Measurements from ENCODE around the gene VSIG4. TPM values are rescaled to one million over a fixed set of nuclear protein-coding genes. Genes with fewer than 3 reads are reported as not detected.
A peak's percentile ranks its signal among the peaks of the same experiment; 100 is the strongest.

VSIG4 gene
- total RNA-seq, 2 experiments from 2014 or later, result not detected

- H3K36me3 Mint-ChIP-seq, result peaks cover 6% of the 10 kb centered on the region
- peaks cover 51% of the 10 kb centered on the region for H3K4me1 Mint-ChIP-seq
- no peak overlapping the region for H3K27ac Mint-ChIP-seq
Measured at GRCh38 chrX:66018585-66019309, 21.1 kb downstream of the VSIG4 start.

DNA sequence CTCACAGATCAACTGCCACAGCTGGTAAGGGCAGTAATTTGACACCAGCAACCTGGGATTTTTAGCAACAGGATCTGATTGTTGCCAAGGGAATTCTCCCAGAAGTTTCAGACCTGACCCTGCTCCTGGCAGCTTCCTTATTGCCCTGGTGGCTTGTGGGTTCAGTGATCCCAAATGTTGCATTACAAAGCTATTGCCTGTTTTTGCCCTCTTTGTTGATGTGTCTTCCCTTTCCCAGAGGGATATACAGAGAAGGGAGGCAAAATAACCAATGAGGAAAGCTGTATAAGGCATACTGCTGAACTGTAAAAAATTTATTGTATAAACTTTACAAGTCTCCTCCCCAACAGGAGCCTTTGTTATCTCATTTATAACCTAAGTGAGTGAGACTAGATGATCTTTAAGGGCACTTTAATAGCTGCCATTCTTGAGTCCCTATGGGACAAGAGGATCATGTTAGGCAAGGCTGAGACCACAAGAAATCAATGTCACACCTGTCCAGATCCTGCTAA is 22.2 kb downstream of the VSIG4 start:
- H3K36me3 Mint-ChIP-seq, result peaks cover 7% of the 10 kb centered on the region
- H3K4me3 Mint-ChIP-seq, result no peak overlapping the region
- peaks cover 57% of the 10 kb centered on the region for H3K4me1 Mint-ChIP-seq
- peak overlapping the region; percentile 4 for H3K27ac Mint-ChIP-seq
- H3K27me3 Mint-ChIP-seq, result no peaks in the 10 kb centered on the region
- H3K9me3 Mint-ChIP-seq, result no peaks in the 10 kb centered on the region
- DNase-seq, result no peak

More at GRCh38 chrX:66018585-66019309, 21.1 kb downstream of the VSIG4 start:
- Mint-ChIP-seq H3K9me3 (no peaks in the 10 kb centered on the region), H3K27me3 (no peaks in the 10 kb centered on the region), H3K4me3 (no peak overlapping the region)
- DNase-seq, result no peak

- H3K27ac Mint-ChIP-seq, result peak overlapping the region; percentile 4
- H3K4me3 Mint-ChIP-seq, result no peak overlapping the region
- H3K4me1 Mint-ChIP-seq, result peaks cover 63% of the 10 kb centered on the region
- H3K36me3 Mint-ChIP-seq, result peaks cover 7% of the 10 kb centered on the region
- no peak for DNase-seq
- H3K27me3 Mint-ChIP-seq, result no peaks in the 10 kb centered on the region
- H3K9me3 Mint-ChIP-seq, result no peaks in the 10 kb centered on the region
Measured at GRCh38 chrX:66016905-66017658, 22.8 kb downstream of the VSIG4 start.

GRCh38 chrX:66015900-66016689 is 23.8 kb downstream of the VSIG4 start:
- Mint-ChIP-seq H3K36me3 (peaks cover 7% of the 10 kb centered on the region), H3K4me3 (no peak overlapping the region), H3K27ac (peak overlapping the region; percentile 38), H3K4me1 (peaks cover 61% of the 10 kb centered on the region), H3K9me3 (peaks cover 2% of the 10 kb centered on the region), H3K27me3 (no peaks in the 10 kb centered on the region)
- DNase-seq, result no peak

GRCh38 chrX:66015152-66015831 is 24.6 kb downstream of the VSIG4 start:
- H3K9me3 Mint-ChIP-seq, result peaks cover 4% of the 10 kb centered on the region
- peak overlapping the region; percentile 72 for H3K27ac Mint-ChIP-seq
- H3K4me3 Mint-ChIP-seq, result no peak overlapping the region
- H3K27me3 Mint-ChIP-seq, result no peaks in the 10 kb centered on the region
- peaks cover 56% of the 10 kb centered on the region for H3K4me1 Mint-ChIP-seq
- peaks cover 7% of the 10 kb centered on the region for H3K36me3 Mint-ChIP-seq
- no peak for DNase-seq

DNA sequence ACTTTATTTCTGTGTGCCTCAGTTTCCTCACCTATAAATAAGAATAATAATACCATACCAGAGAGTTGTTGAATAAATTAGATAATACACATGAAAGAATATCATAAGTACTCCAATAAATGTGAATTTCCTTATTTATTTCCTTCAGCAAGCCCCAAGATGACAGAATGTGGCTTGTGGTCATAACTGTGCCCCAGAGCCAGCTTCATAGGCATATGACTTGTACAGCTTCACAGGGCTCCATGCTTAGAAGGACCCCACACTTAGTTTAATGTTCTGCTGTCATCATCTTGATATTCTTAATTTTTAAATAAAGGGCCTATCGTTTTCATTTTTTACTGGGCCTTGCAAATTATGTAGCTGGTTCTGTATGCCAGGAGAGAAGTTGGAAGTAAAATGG is 25.3 kb downstream of the VSIG4 start:
- H3K27me3 Mint-ChIP-seq, result no peaks in the 10 kb centered on the region
- no peak for DNase-seq
- H3K36me3 Mint-ChIP-seq, result peaks cover 7% of the 10 kb centered on the region
- peak overlapping the region; percentile 72 for H3K27ac Mint-ChIP-seq
- no peak overlapping the region for H3K4me3 Mint-ChIP-seq
- peaks cover 54% of the 10 kb centered on the region for H3K4me1 Mint-ChIP-seq
- peaks cover 4% of the 10 kb centered on the region for H3K9me3 Mint-ChIP-seq

DNA sequence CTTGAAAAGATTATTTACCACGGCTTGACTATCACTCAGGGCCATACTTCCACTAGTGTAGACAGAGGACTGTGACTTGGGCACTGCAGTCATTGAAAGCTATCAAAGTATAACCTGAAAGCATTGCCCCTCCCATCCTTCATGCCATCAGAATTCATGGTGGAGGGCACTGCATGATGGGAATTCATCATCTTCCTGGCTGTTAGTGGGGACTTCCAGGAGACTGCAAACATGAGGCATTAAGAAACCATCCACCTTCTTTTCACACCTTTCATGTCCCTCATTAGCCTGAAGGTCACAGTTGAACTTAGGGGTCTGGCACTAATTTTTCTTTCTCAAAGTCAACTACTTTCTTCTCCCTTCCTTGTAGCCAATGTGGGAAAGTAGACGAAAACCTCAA is 25.8 kb downstream of the VSIG4 start:
- H3K4me1 Mint-ChIP-seq, result peaks cover 54% of the 10 kb centered on the region
- H3K4me3 Mint-ChIP-seq, result no peak overlapping the region
- no peak overlapping the region for H3K27ac Mint-ChIP-seq

DNA sequence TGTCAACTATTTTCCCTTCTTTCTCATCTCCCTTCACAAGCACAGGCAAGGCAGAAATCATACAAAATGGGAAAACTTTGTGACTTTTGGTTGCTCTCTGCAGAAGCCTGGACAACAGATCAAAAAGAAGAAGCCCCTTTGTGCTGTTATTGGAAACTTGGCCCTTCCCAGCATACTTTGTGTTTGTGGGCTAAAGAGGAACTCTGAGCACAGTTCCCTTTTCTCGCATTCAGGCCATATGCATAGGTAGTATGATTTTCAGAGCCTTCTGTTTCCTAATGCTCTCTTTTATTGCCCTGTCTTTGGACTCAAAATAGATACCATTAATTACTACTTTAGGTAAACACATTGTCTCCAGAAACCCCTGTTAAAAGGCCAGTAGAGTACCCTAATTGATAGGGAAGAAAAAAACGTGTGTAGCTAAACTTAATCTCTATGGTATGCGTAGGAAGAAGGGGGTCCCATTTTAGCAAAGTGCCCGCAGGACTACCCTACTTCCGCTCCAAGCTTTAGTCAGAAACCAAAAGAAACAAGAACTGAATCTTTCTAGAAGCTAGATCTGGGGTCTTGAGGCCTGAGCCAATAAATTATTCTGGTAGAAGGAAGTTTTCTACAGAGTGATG is 26.6 kb downstream of the VSIG4 start:
- H3K4me3 Mint-ChIP-seq, result peak overlapping the region; percentile 10
- H3K27me3 Mint-ChIP-seq, result no peaks in the 10 kb centered on the region
- peaks cover 52% of the 10 kb centered on the region for H3K4me1 Mint-ChIP-seq
- H3K36me3 Mint-ChIP-seq, result peaks cover 7% of the 10 kb centered on the region
- no peak for DNase-seq
- H3K27ac Mint-ChIP-seq, result peak overlapping the region; percentile 67
- H3K9me3 Mint-ChIP-seq, result peaks cover 4% of the 10 kb centered on the region

More for the DNA sequence above, 25.8 kb downstream of the VSIG4 start:
- Mint-ChIP-seq H3K9me3 (peaks cover 4% of the 10 kb centered on the region), H3K36me3 (peaks cover 7% of the 10 kb centered on the region), H3K27me3 (no peaks in the 10 kb centered on the region)
- no peak for DNase-seq

DNA sequence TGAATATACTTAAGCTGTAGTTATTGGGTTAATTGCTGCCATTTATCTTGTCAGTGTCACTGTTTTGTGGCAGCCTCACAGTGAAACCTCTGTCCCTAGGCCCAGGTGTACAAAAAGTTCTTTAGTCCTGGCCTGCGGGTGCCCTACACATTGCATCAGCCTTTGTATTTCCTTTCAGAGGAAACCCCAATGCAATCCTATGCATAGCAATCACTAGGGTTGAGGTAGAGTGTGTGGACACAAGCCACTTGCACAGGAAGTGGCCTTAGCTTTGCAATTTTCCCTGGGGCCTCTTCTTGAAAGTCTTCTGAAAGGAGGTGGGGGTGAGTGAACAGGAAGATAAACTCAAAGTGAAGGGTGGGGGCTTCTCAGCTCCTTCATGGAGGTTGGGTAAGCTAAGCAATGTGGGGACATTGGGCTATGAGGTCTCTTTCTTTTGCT is 27.8 kb downstream of the VSIG4 start:
- H3K36me3 Mint-ChIP-seq, result peaks cover 7% of the 10 kb centered on the region
- peaks cover 4% of the 10 kb centered on the region for H3K9me3 Mint-ChIP-seq
- H3K4me1 Mint-ChIP-seq, result peaks cover 48% of the 10 kb centered on the region
- peak; percentile 14 for DNase-seq
- no peak overlapping the region for H3K4me3 Mint-ChIP-seq
- peak overlapping the region; percentile 82 for H3K27ac Mint-ChIP-seq
- no peaks in the 10 kb centered on the region for H3K27me3 Mint-ChIP-seq

DNA sequence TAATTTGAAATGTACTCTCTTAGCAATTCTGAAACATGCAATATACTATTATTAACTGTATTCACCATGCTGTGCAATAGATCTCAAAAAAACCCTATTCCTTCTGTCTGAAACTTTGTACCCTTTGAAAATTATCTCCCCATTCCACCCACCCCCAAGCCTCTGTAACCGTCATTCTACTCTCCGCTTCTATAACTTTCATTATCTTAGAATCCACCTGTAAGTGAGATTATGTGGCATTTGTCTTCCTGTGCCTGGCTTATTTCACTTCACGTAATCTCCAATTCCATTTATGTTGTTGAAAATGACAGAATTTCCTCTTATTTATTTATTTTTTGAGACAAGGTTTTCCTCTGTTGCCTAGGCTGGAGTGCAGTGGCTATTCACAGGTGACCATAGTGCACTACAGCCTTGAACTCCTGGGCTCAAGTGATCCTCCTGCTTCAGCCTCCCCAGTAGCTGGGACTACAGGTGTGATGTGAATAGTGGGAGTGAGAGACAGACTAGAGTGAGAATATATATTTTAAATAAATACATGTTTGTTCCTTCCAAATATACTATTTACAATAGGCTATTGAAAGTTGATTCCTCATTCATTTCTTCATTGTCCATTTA is 30.5 kb downstream of the VSIG4 start:
- Mint-ChIP-seq H3K4me1 (peaks cover 45% of the 10 kb centered on the region), H3K9me3 (peaks cover 16% of the 10 kb centered on the region), H3K4me3 (no peak overlapping the region), H3K27me3 (no peaks in the 10 kb centered on the region), H3K36me3 (peaks cover 21% of the 10 kb centered on the region), H3K27ac (no peak overlapping the region)
- DNase-seq, result no peak

DNA sequence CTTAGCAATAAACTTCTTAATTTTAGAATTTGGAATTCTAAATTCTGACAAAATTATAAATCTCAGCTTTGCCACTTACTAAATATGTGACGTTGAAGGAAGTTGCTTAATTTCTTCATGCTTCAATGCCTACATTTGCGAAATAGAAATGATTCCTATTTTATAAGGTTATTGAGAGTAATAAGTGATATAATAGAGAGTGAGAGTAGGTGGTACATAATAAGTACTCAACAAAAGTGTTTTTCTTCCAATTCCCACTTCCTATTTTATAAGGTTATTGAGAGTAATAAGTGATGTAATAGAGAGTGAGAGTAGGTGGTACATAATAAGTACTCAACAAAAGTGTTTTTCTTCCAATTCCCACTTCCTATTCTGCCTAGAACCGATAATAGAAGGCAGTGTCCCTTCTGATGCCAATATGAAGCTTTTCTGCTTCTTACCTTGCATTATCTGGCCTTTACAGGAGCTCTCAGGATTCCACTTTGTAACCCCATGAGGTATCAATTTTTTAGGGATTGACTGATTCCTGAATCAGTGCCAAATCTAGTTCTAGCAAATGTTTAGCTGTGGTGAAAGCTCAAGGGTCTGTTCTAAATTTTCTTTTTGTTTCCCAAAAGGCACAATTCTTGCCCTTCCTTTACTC is 31.4 kb downstream of the VSIG4 start:
- peaks cover 16% of the 10 kb centered on the region for H3K9me3 Mint-ChIP-seq
- DNase-seq, result no peak
- no peaks in the 10 kb centered on the region for H3K27me3 Mint-ChIP-seq
- H3K4me1 Mint-ChIP-seq, result peaks cover 41% of the 10 kb centered on the region
- peaks cover 19% of the 10 kb centered on the region for H3K36me3 Mint-ChIP-seq
- no peak overlapping the region for H3K27ac Mint-ChIP-seq
- H3K4me3 Mint-ChIP-seq, result no peak overlapping the region

DNA sequence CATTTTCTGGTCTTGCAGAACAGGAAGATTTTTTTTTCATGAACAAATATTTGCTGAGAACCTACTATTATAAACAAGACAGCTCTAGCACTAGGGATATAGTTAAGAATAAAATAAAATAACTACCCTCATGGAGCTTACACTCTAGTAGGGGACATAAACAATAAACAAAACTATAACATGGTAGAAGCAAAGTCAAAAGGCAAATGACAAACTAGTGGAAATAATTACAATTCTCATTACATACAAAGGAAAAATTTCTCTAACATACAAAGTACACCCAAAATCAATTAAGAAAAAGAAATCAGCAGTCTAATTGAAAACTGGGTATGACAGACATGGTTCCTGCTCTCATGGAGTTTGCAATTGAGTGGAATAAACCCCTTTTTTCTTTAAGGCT is 32.0 kb downstream of the VSIG4 start:
- DNase-seq, result no peak
- Mint-ChIP-seq H3K4me3 (no peak overlapping the region), H3K9me3 (peaks cover 16% of the 10 kb centered on the region), H3K27me3 (no peaks in the 10 kb centered on the region), H3K36me3 (peaks cover 22% of the 10 kb centered on the region), H3K4me1 (peaks cover 39% of the 10 kb centered on the region), H3K27ac (no peak overlapping the region)

DNA sequence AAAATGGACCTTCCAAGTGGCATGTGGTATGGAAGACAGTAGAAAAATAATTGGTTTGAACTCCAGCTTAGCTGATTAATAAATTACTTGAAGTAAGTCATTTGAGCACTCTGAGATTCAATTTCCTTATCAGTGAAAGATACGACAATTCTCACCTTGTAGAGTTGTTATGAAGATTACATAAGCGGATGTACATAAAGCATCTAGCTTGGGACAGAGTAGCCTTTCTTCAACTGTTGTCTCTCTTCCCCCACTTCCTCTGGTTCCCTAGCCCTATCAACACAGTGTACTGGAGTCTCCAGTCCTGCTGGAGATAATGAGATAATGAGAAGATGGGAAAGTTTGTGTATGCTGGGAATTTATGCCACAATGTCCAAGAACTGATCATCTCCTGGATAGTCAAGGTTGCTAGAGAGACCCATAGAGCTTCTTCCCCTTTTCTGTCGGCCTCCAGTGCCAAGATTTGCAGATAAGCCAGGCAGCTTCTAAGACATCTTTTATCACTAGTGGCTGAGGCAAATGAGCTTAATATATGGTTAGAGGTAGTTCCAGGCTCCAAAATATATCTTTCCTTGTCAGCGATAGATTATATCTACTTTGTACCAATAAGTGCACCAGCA is 33.9 kb downstream of the VSIG4 start:
- no peak for DNase-seq
- Mint-ChIP-seq H3K36me3 (peaks cover 23% of the 10 kb centered on the region), H3K4me3 (no peak overlapping the region), H3K9me3 (peaks cover 13% of the 10 kb centered on the region), H3K4me1 (peaks cover 47% of the 10 kb centered on the region), H3K27me3 (no peaks in the 10 kb centered on the region), H3K27ac (peak overlapping the region; percentile 80)

All from activated naive CD8-positive, alpha-beta T cell treated with anti-CD3 and anti-CD28 coated beads for 36 hours (primary cell).